ENCODE results near the gene CCDC106. TPM values are rescaled to one million over a fixed set of nuclear protein-coding genes. Genes with fewer than 3 reads are reported as not detected.

Gene CCDC106
- total RNA-seq, 1 experiment from 2014 or later = 8.3 TPM

GRCh38 chr19:55624109-55625003, 23.7 kb upstream of the CCDC106 start, which contains the start of gene ZNF784:
TSS of gene ZNF784 (minus strand) at chr19:55624566. CDS start at chr19:55624561, 5 bp downstream.
- in situ Hi-C loops (cut with HindIII; ENCODE audit: low pct_unique_long_range_greater_than_20kb, low sequenced_read_pairs) = no loop called here
- DNase-seq (ENCODE audit: low read depth, low spot score) = peak; percentile 88

GRCh38 chr19:55625004-55625326, 23.0 kb upstream of the CCDC106 start:
- no peak for DNase-seq (ENCODE audit: low read depth, low spot score)
- in situ Hi-C loops (cut with HindIII; ENCODE audit: low pct_unique_long_range_greater_than_20kb, low sequenced_read_pairs) = no loop called here

GRCh38 chr19:55626350-55626749, 21.7 kb upstream of the CCDC106 start:
- in situ Hi-C loops (cut with HindIII; ENCODE audit: low pct_unique_long_range_greater_than_20kb, low sequenced_read_pairs) = no loop called here
- no peak for DNase-seq (ENCODE audit: low read depth, low spot score)

- in situ Hi-C loops (cut with HindIII; ENCODE audit: low pct_unique_long_range_greater_than_20kb, low sequenced_read_pairs) = no loop called here
- peak; percentile 92 for DNase-seq (ENCODE audit: low read depth, low spot score)
These were observed 15.6 kb upstream of the CCDC106 start for GRCh38 chr19:55632463-55632834.

GRCh38 chr19:55633861-55634260, 14.2 kb upstream of the CCDC106 start:
- in situ Hi-C loops (cut with HindIII; ENCODE audit: low pct_unique_long_range_greater_than_20kb, low sequenced_read_pairs) = no loop called here
- no peak for DNase-seq (ENCODE audit: low read depth, low spot score)

- DNase-seq (ENCODE audit: low read depth, low spot score) = no peak
- in situ Hi-C loops (cut with HindIII; ENCODE audit: low pct_unique_long_range_greater_than_20kb, low sequenced_read_pairs) = no loop called here
These were observed 12.7 kb upstream of the CCDC106 start for GRCh38 chr19:55635334-55635717.

- in situ Hi-C loops (cut with HindIII; ENCODE audit: low pct_unique_long_range_greater_than_20kb, low sequenced_read_pairs) = no loop called here
- DNase-seq (ENCODE audit: low read depth, low spot score) = no peak
These were observed 12.1 kb upstream of the CCDC106 start for GRCh38 chr19:55635856-55636440.

GRCh38 chr19:55636723-55637122, 11.3 kb upstream of the CCDC106 start:
- in situ Hi-C loops (cut with HindIII; ENCODE audit: low pct_unique_long_range_greater_than_20kb, low sequenced_read_pairs) = no loop called here
- no peak for DNase-seq (ENCODE audit: low read depth, low spot score)

GRCh38 chr19:55637534-55637933, 10.5 kb upstream of the CCDC106 start:
- in situ Hi-C loops (cut with HindIII; ENCODE audit: low pct_unique_long_range_greater_than_20kb, low sequenced_read_pairs) = no loop called here

GRCh38 chr19:55638864-55639359, 9.1 kb upstream of the CCDC106 start:
- in situ Hi-C loops (cut with HindIII; ENCODE audit: low pct_unique_long_range_greater_than_20kb, low sequenced_read_pairs) = no loop called here
- peak; percentile 72 for DNase-seq (ENCODE audit: low read depth, low spot score)

More at GRCh38 chr19:55637534-55637933, 10.5 kb upstream of the CCDC106 start:
- no peak for DNase-seq (ENCODE audit: low read depth, low spot score)

- in situ Hi-C loops (cut with HindIII; ENCODE audit: low pct_unique_long_range_greater_than_20kb, low sequenced_read_pairs) = no loop called here
These were observed 7.9 kb upstream of the CCDC106 start for GRCh38 chr19:55640043-55640576.

GRCh38 chr19:55640577-55641425, 7.2 kb upstream of the CCDC106 start, which contains the start of gene ZNF580:
TSS of gene ZNF580 (plus strand) at chr19:55641002. CDS start at chr19:55642509, 1,507 bp downstream.
- in situ Hi-C loops (cut with HindIII; ENCODE audit: low pct_unique_long_range_greater_than_20kb, low sequenced_read_pairs) = no loop called here
- peak; percentile 51 for DNase-seq (ENCODE audit: low read depth, low spot score)

More at GRCh38 chr19:55640043-55640576, 7.9 kb upstream of the CCDC106 start:
- DNase-seq (ENCODE audit: low read depth, low spot score) = peak; percentile 72

GRCh38 chr19:55641426-55642152, 6.4 kb upstream of the CCDC106 start:
- DNase-seq (ENCODE audit: low read depth, low spot score) = peak; percentile 22
- in situ Hi-C loops (cut with HindIII; ENCODE audit: low pct_unique_long_range_greater_than_20kb, low sequenced_read_pairs) = no loop called here

- in situ Hi-C loops (cut with HindIII; ENCODE audit: low pct_unique_long_range_greater_than_20kb, low sequenced_read_pairs) = no loop called here
- DNase-seq (ENCODE audit: low read depth, low spot score) = no peak
These were observed 5.6 kb upstream of the CCDC106 start for GRCh38 chr19:55642153-55643002.

- DNase-seq (ENCODE audit: low read depth, low spot score) = peak; percentile 70
- in situ Hi-C loops (cut with HindIII; ENCODE audit: low pct_unique_long_range_greater_than_20kb, low sequenced_read_pairs) = no loop called here
These were observed 4.8 kb upstream of the CCDC106 start, which contains the start of gene ZNF581 for GRCh38 chr19:55643003-55643886. TSS of gene ZNF581 (plus strand) at chr19:55643649. CDS start at chr19:55644572, 923 bp downstream.
